Esophagus muscularis mucosa (tissue), 4 donors: ENCODE results near the gene RAB40B. TPM values are rescaled to one million over a fixed set of nuclear protein-coding genes. Genes with fewer than 3 reads are reported as not detected.

ENCODE experiments used
- DNase-seq: peaks from one replicate; pipeline ENCODE4 v3.0.0-alpha.2; 2017; ENCODE audit errors: extremely low spot score
- H3K27ac ChIP-seq, 4 donors: fragments of 200-600 bp; sonication (generic); replicated peaks in 1 of 4; 1 replicate in 3 of 4; 2 replicates in 1 of 4; pipeline ENCODE4 v1.5.1; 2016 to 2019; ENCODE audit warnings: mild to moderate bottlenecking in 1 of 4
- H3K27me3 ChIP-seq, 4 donors: fragments of 200-600 bp; sonication (generic); one replicate each; pipeline versions ENCODE4 v1.5.1 to v1.6.0; 2016 to 2019
- H3K36me3 ChIP-seq, 4 donors: fragments of 200-600 bp; sonication (generic); one replicate each; pipeline ENCODE4 v1.5.1; 2016 to 2019
- H3K4me1 ChIP-seq, 4 donors: fragments of 200-600 bp; sonication (generic); one replicate each; pipeline ENCODE4 v1.5.1; 2016 to 2019
- H3K4me3 ChIP-seq, 4 donors: fragments of 200-600 bp; sonication (generic); 1 replicate in 2 of 4; 2 replicates in 2 of 4; pipeline ENCODE4 v1.5.1; 2016 to 2019; ENCODE audit warnings: mild to moderate bottlenecking in 4 of 4, moderate library complexity in 1 of 4
- H3K9me3 ChIP-seq, 4 donors: fragments of 200-600 bp; sonication (generic); 1 replicate in 3 of 4; 2 replicates in 1 of 4; pipeline ENCODE4 v1.5.1; 2016 to 2019
- CTCF ChIP-seq, 3 experiments: fragments of 200-600 bp in 2 of 3; fragments of 450-650 bp in 1 of 3; sonication (generic) in 2 of 3; IDR thresholded peaks; one replicate each; pipeline ENCODE4 v1.5.1; 2017 to 2019; ENCODE audit warnings: antibody characterized with exemption in 3 of 3, mild to moderate bottlenecking in 2 of 3, moderate library complexity in 1 of 3
- EP300 ChIP-seq: sonication (generic); formaldehyde crosslinking; IDR thresholded peaks from one replicate; pipeline ENCODE4 v1.6.1; 2017; ENCODE audit warnings: antibody characterized with exemption
- POLR2A ChIP-seq: fragments of 450-650 bp; IDR thresholded peaks from one replicate; pipeline ENCODE4 v1.6.1; 2017; ENCODE audit warnings: antibody characterized with exemption, moderate library complexity, mild to moderate bottlenecking, low read depth
- POLR2AphosphoS5 ChIP-seq, 2 donors: sonication (generic); formaldehyde crosslinking; IDR thresholded peaks; one replicate each; pipeline ENCODE4 v1.6.1; 2017; ENCODE audit warnings: antibody characterized with exemption in 2 of 2
- WGBS: methylation state at CpG from one replicate; pipeline ENCODE4 v1.1.5; 2018; 5-methylcytosine and 5-hydroxymethylcytosine counted together
- intact Hi-C: fragments of 100-400 bp; cut with DNase I; formaldehyde crosslinking; loops from one replicate; pipeline ENCODE4 v1.15.1; 2023
- total RNA-seq, 4 donors: library from RNA; depleted of rRNA; stranded (reverse); fragments of >200 nt; gene quantifications; one replicate each; pipeline versions ENCODE4 v1.1.0 to v1.2.1, GENCODE V29; 2016

RAB40B gene
- total RNA-seq, 4 donors from 2014 or later = 6.2 to 24.3 (median 19.4) TPM

- intact Hi-C loops = no loop called here
- Histone ChIP-seq H3K9me3 (no peaks in the 10 kb centered on the region), H3K4me1 (peaks cover 16 to 22% (median 21%) of the 10 kb centered on the region in 4 donors), H3K27me3 (no peaks in the 10 kb centered on the region), H3K4me3 (peak within 1 kb of the TSS; percentile 89 to 93 (median 92)), H3K27ac (peak within 1 kb of the TSS; percentile 63 to 82 (median 72)), H3K36me3 (peaks cover 11 to 31% (median 27%) of the 10 kb centered on the region in 4 donors)
- TF ChIP-seq EP300 (no peak), POLR2AphosphoS5 (IDR thresholded peaks at IDR 0.05) (peak; percentile 79 to 82)
- 0% methylated on average over 21 of the region's 75 CpGs for WGBS
- peak; percentile 99 for DNase-seq
These were observed 17.9 kb upstream of the RAB40B start, which contains the start of gene FN3KRP for GRCh38 chr17:82716203-82717010. Gene FN3KRP, plus strand, starts transcription at chr17:82716706. Its CDS starts 50 bp downstream, at chr17:82716756.

- H3K27me3 ChIP-seq = no peaks in the 10 kb centered on the region
- peaks cover 16 to 23% (median 20%) of the 10 kb centered on the region in 4 donors for H3K4me1 ChIP-seq
- no peaks in the 10 kb centered on the region for H3K9me3 ChIP-seq
- no peak overlapping the region for H3K4me3 ChIP-seq
- no peak for DNase-seq
- intact Hi-C loops = no loop called here
- H3K36me3 ChIP-seq = no peaks in the 10 kb centered on the region
- H3K27ac ChIP-seq = no peak overlapping the region
- 84% methylated on average over 25 of the region's 35 CpGs for WGBS
- no peak for TF ChIP-seq POLR2AphosphoS5 (IDR thresholded peaks at IDR 0.05)
These were observed 14.7 kb upstream of the RAB40B start for GRCh38 chr17:82713071-82713723.

GRCh38 chr17:82710499-82711232 is 12.2 kb upstream of the RAB40B start:
- Histone ChIP-seq H3K4me1 (peaks cover under 1 to 12% (median 5%) of the 10 kb centered on the region in 4 donors), H3K27me3 (no peaks in the 10 kb centered on the region), H3K9me3 (no peaks in the 10 kb centered on the region), H3K36me3 (no peaks in the 10 kb centered on the region), H3K4me3 (no peak overlapping the region), H3K27ac (no peak overlapping the region)
- intact Hi-C loops = no loop called here
- WGBS = 83% methylated on average over 14 of the region's 29 CpGs
- no peak for TF ChIP-seq POLR2AphosphoS5 (IDR thresholded peaks at IDR 0.05)
- no peak for TF ChIP-seq CTCF (IDR thresholded peaks at IDR 0.05)
- TF ChIP-seq EP300 = no peak
- no peak for TF ChIP-seq POLR2A
- DNase-seq = no peak

- Histone ChIP-seq H3K36me3 (no peaks in the 10 kb centered on the region), H3K4me3 (no peak overlapping the region), H3K4me1 (peaks cover 0 to 10% (median 4%) of the 10 kb centered on the region in 4 donors), H3K9me3 (no peaks in the 10 kb centered on the region), H3K27me3 (no peaks in the 10 kb centered on the region), H3K27ac (no peak overlapping the region)
- TF ChIP-seq POLR2A (no peak), POLR2AphosphoS5 (IDR thresholded peaks at IDR 0.05) (no peak), CTCF (IDR thresholded peaks at IDR 0.05) (no peak), EP300 (no peak)
- 87% methylated on average over 13 of the region's 25 CpGs for WGBS
- no peak for DNase-seq
- intact Hi-C loops = no loop called here
These were observed 11.4 kb upstream of the RAB40B start for GRCh38 chr17:82709676-82710498.

- Histone ChIP-seq H3K27ac (no peak overlapping the region), H3K4me1 (peaks cover 0 to 10% (median 4%) of the 10 kb centered on the region in 4 donors), H3K9me3 (no peaks in the 10 kb centered on the region), H3K4me3 (no peak overlapping the region), H3K36me3 (no peaks in the 10 kb centered on the region), H3K27me3 (no peaks in the 10 kb centered on the region)
- TF ChIP-seq EP300 (no peak), POLR2AphosphoS5 (IDR thresholded peaks at IDR 0.05) (no peak)
- no peak for DNase-seq
- 71% methylated on average over 6 of the region's 9 CpGs for WGBS
- intact Hi-C loops = no loop called here
These were observed 10.7 kb upstream of the RAB40B start for GRCh38 chr17:82709024-82709675.
